A673 (cell line): ENCODE results near the gene PREX1.

Source experiments
- CTCF ChIP-seq: fragments of 300-800, 200-600 bp; sonication (generic); conservative IDR thresholded peaks from 2 replicates; pipeline ENCODE4 v1.5.1; 2017; ENCODE audit warnings: low read depth, mild to moderate bottlenecking, antibody characterized with exemption, low read length, moderate library complexity, mixed read lengths
- EZH2 ChIP-seq: fragments of 200-600 bp; sonication (generic); IDR thresholded peaks from 2 replicates; pipeline ENCODE4 v1.6.1; 2017; ENCODE audit warnings: borderline replicate concordance, low read depth, mild to moderate bottlenecking, mixed read lengths, antibody characterized with exemption, low read length; ENCODE audit not compliant: poor library complexity, severe bottlenecking

- TF ChIP-seq CTCF (no peak), EZH2 (no peak)
Observed at GRCh38 chr20:48789185-48789668, 38.6 kb downstream of the PREX1 start.
